Gastroesophageal sphincter (tissue), 3 donors: ENCODE measurements around the gene TMEM41A.

Experiments used
- POLR2AphosphoS5 ChIP-seq: sonication (generic); formaldehyde crosslinking; IDR thresholded peaks from one replicate; pipeline ENCODE4 v1.6.1; 2017; ENCODE audit warnings: antibody characterized with exemption
- TF ChIP-seq, protein P1 (sequence below), 4 experiments: fragments of 200-600 bp in 2 of 4; fragments of 450-650 bp in 2 of 4; sonication (generic) in 1 of 4; IDR thresholded peaks; one replicate each; pipeline ENCODE4 v1.5.1; 2017 to 2019; ENCODE audit warnings: antibody characterized with exemption in 4 of 4, mild to moderate bottlenecking in 2 of 4, moderate library complexity in 2 of 4

DNA sequence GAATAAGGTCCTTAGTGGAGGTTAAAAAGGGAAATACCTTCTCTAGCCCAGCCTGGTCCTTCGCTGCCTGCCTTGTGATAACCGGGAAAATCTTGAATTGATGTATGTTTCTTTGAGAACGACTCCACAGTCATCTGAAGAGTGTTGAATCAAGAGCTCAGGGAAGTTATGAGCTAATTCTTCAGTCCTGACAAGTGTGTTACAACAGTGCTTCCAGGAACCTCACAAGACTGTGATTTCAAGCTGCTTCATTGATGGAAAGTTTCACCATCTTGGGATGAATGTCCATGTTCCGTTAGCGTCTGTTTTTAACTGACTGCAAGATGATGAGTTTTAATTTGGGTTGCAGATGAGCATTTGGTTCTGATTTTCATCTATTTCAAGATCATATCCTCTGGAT is 12.4 kb downstream of the TMEM41A start:
- TF ChIP-seq, protein P1, sequence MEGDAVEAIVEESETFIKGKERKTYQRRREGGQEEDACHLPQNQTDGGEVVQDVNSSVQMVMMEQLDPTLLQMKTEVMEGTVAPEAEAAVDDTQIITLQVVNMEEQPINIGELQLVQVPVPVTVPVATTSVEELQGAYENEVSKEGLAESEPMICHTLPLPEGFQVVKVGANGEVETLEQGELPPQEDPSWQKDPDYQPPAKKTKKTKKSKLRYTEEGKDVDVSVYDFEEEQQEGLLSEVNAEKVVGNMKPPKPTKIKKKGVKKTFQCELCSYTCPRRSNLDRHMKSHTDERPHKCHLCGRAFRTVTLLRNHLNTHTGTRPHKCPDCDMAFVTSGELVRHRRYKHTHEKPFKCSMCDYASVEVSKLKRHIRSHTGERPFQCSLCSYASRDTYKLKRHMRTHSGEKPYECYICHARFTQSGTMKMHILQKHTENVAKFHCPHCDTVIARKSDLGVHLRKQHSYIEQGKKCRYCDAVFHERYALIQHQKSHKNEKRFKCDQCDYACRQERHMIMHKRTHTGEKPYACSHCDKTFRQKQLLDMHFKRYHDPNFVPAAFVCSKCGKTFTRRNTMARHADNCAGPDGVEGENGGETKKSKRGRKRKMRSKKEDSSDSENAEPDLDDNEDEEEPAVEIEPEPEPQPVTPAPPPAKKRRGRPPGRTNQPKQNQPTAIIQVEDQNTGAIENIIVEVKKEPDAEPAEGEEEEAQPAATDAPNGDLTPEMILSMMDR (IDR thresholded peaks at IDR 0.05), result no peak
- no peak for TF ChIP-seq POLR2AphosphoS5
